Tibial artery (tissue), 4 donors: ENCODE measurements around the gene INO80E.

Source experiments
- DNase-seq, 2 donors: peaks; one replicate each; pipeline ENCODE4 v3.0.0-alpha.2; 2019
- H3K27ac ChIP-seq, 2 donors: fragments of 200-600 bp; sonication (generic) in 1 of 2; 1 replicate in 1 of 2; 2 replicates in 1 of 2; pipeline ENCODE4 v1.5.1; 2018 to 2019; ENCODE audit warnings: mild to moderate bottlenecking in 1 of 2
- H3K27me3 ChIP-seq, 2 donors: fragments of 200-600 bp; sonication (generic) in 1 of 2; one replicate each; pipeline versions ENCODE4 v1.5.1 to v1.6.0; 2016 to 2019
- H3K36me3 ChIP-seq, 3 donors: fragments of 200-600 bp; sonication (generic) in 2 of 3; one replicate each; pipeline ENCODE4 v1.5.1; 2016 to 2019; ENCODE audit warnings: mild to moderate bottlenecking in 2 of 3
- H3K4me1 ChIP-seq, 4 donors: fragments of 200-600 bp; sonication (generic) in 2 of 4; 1 replicate in 3 of 4; 2 replicates in 1 of 4; pipeline ENCODE4 v1.5.1; 2016 to 2019
- H3K4me3 ChIP-seq, 2 donors: fragments of 200-600 bp; sonication (generic) in 1 of 2; 1 replicate in 1 of 2; 2 replicates in 1 of 2; pipeline ENCODE4 v1.5.1; 2018 to 2019; ENCODE audit warnings: mild to moderate bottlenecking in 2 of 2
- H3K9me3 ChIP-seq, 3 donors: fragments of 200-600 bp; sonication (generic) in 1 of 3; one replicate each; pipeline ENCODE4 v1.5.1; 2016 to 2019
- intact Hi-C: fragments of 100-400 bp; cut with DNase I; formaldehyde crosslinking; loops from one replicate; pipeline ENCODE4 v1.15.0; 2023; ENCODE audit warnings: low total_unique reads
- TF ChIP-seq, protein P1 (sequence below), 2 experiments: fragments of 200-600 bp in 1 of 2; fragments of 450-650 bp in 1 of 2; IDR thresholded peaks; one replicate each; pipeline ENCODE4 v1.5.1; 2017 to 2019; ENCODE audit warnings: antibody characterized with exemption in 2 of 2, mild to moderate bottlenecking in 1 of 2, moderate library complexity in 1 of 2

The INO80E gene

DNA sequence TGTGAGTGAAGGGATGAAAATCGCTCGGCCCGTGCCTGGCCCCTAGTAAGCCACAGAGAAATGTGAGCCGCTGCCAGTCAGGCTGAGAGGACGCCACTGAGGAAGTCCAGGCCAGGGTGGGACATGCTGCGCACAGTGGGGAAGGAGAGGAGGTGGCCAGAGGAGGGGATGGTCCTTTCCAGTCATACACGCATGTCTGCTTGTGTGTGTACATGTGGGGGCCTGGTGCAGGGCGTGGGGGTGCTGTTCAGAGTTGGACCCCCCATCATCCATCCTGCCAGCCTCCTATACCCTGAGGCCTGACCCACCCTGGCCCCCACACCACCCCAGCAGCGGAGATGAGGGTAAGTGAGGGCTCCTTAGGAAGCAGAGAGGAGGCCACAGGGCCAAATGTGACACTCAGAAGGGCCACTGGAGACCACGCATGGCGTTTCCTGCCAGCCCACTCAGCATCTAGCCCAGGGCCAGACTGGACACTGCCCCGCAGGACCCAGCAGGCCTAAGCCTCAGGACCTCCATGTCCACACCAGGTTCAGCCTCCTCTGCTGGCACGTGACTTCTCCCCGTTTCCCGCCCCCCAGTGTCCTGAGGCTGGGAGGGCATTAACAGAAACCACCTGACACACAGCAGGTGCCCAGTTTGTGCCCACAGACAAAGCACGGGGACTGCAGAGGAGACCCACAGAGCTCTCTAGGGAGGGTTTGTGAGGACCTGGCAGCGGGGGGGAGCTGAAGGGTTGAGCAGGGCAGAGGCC lies 7.8 kb downstream of the INO80E start:
- H3K4me1 ChIP-seq = peaks cover 0 to 4% (median 0%) of the 10 kb centered on the region in 4 donors
- no peak overlapping the region for H3K4me3 ChIP-seq
- intact Hi-C loops = loop anchor here (10.0 kb wide), 1 partner anchor 79 kb away; the partner anchor contains the start of gene KCTD13
- DNase-seq = no peak
- TF ChIP-seq, protein P1, sequence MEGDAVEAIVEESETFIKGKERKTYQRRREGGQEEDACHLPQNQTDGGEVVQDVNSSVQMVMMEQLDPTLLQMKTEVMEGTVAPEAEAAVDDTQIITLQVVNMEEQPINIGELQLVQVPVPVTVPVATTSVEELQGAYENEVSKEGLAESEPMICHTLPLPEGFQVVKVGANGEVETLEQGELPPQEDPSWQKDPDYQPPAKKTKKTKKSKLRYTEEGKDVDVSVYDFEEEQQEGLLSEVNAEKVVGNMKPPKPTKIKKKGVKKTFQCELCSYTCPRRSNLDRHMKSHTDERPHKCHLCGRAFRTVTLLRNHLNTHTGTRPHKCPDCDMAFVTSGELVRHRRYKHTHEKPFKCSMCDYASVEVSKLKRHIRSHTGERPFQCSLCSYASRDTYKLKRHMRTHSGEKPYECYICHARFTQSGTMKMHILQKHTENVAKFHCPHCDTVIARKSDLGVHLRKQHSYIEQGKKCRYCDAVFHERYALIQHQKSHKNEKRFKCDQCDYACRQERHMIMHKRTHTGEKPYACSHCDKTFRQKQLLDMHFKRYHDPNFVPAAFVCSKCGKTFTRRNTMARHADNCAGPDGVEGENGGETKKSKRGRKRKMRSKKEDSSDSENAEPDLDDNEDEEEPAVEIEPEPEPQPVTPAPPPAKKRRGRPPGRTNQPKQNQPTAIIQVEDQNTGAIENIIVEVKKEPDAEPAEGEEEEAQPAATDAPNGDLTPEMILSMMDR (IDR thresholded peaks at IDR 0.05) = no peak
- H3K9me3 ChIP-seq = no peaks in the 10 kb centered on the region
- peaks cover 0 to 27% of the 10 kb centered on the region in 2 donors for H3K27me3 ChIP-seq
- H3K36me3 ChIP-seq = peaks cover 0 to 55% (median 35%) of the 10 kb centered on the region in 3 donors
- no peak overlapping the region for H3K27ac ChIP-seq

DNA sequence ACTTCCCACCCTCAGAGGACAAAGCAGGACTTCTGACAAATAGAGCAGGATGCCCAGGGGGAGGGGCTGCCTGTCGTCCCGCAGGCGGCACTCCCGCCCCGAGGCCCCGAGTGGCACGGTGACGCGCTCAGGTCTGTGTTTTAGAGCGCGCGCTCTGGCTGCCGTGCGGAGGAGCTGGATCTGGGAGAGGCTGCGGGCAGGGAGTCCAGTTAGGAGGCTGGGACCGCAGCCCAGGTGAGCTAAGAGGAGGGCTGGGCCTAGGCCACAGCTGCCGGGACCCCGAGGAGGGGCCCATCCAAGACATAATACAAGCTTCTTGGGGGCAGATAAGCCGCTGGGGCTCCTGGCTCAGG lies 8.4 kb downstream of the INO80E start:
- TF ChIP-seq, protein P1 (IDR thresholded peaks at IDR 0.05) = no peak
- H3K27me3 ChIP-seq = peaks cover 0 to 32% of the 10 kb centered on the region in 2 donors
- DNase-seq = no peak
- no peaks in the 10 kb centered on the region for H3K9me3 ChIP-seq
- peaks cover 0 to 4% (median 0%) of the 10 kb centered on the region in 4 donors for H3K4me1 ChIP-seq
- intact Hi-C loops = loop anchor here (10.0 kb wide), 1 partner anchor 80 kb away; the partner anchor contains the start of gene KCTD13
- H3K36me3 ChIP-seq = peaks cover 0 to 53% (median 33%) of the 10 kb centered on the region in 3 donors
- H3K4me3 ChIP-seq = no peak overlapping the region
- no peak overlapping the region for H3K27ac ChIP-seq

DNA sequence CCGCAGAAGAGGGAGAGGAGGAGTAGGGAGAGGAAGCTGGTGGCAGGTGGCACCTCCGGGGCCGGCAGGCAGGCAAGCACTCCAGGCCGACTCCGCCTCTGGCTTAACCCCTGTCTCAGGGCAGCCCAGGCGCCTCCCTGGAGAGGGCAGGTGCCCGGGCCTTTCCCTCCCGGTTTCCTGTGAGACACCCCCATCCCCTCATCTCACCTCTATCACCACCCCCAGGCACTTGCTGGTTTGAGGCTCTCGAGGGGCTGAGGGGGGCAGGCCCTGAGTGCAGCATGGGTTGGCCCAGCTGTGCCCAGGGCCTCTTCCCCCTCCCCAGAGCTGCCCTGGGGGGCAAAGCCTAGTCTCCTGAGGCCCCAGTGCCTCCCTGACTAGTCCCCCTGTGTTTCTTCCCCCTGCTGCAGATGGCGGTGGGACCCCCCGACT lies 8.8 kb downstream of the INO80E start:
- Histone ChIP-seq H3K4me3 (no peak overlapping the region), H3K36me3 (peaks cover 0 to 49% (median 29%) of the 10 kb centered on the region in 3 donors), H3K9me3 (no peaks in the 10 kb centered on the region), H3K27me3 (peaks cover 0 to 36% of the 10 kb centered on the region in 2 donors), H3K27ac (no peak overlapping the region), H3K4me1 (peaks cover 0 to 8% (median under 1%) of the 10 kb centered on the region in 4 donors)
- intact Hi-C loops = loop anchor here (5.0 to 10.0 kb wide), 3 partner anchors 80 to 308 kb away; partner anchors contain the start of genes CDIPT and KCTD13
- DNase-seq = no peak
- TF ChIP-seq, protein P1 (IDR thresholded peaks at IDR 0.05) = no peak

DNA sequence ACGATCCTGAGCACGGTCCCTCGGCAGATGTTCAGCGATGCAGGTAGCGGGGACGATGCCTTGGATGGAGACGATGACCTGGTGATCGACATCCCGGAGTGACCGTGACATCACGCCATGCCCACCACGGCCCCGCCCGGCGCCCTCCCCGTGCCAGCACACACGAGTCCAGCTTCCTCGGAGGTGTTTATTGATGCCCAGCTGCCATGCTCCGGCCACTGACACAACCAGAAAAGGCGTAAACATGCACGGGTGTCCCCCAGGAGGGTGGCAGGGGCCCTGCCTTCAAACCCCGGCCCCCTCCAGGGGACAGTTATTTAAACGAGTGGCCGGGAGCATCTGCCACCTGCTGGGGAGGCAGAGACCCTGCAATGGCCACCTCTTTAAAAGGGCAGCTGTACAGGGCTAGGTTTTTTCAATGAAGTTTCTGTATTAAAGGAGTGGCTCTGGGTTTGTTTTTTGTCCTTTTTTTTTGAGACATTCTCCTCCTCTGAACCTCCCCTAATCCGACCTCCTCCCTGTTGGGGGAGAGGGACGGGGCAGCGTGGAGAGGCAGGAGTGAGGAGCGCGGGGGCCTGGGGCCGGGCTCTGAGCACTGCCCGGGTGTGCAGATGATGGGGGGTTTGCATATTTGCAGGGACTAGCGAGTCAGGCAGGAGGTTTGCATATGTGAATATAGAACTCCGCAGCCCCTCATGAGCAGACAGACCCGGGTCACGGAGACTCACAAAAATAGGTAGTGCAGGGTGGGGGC lies 9.5 kb downstream of the INO80E start:
- no peaks in the 10 kb centered on the region for H3K9me3 ChIP-seq
- peaks cover 0 to 43% of the 10 kb centered on the region in 2 donors for H3K27me3 ChIP-seq
- TF ChIP-seq, protein P1 (IDR thresholded peaks at IDR 0.05) = peak; percentile 68 to 76
- peaks cover 0 to 42% (median 22%) of the 10 kb centered on the region in 3 donors for H3K36me3 ChIP-seq
- no peak for DNase-seq
- no peak overlapping the region for H3K4me3 ChIP-seq
- intact Hi-C loops = loop anchor here (5.0 to 10.0 kb wide), 3 partner anchors 81 to 308 kb away; partner anchors contain the start of genes CDIPT and KCTD13
- peaks cover 0 to 15% (median 4%) of the 10 kb centered on the region in 4 donors for H3K4me1 ChIP-seq
- H3K27ac ChIP-seq = no peak overlapping the region

DNA sequence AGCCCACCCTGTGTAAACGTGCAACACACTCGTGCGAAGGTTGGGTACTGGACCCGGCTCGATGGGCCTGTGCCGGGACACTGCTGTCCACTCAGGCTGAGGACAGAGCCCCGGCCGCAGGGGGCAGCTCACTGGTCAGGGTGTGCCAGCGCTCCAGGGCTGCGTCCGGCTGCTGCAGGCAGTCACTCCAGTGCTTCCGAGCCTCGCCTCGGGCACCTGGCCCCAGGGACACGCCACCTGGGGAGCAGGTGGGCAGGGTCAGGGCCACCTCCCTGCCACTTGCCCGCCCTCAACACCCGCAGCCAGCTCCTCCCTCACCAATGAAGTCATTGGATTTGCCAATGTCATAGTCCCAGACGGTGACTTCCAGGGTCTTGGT lies 10.0 kb downstream of the INO80E start:
- Histone ChIP-seq H3K4me1 (peaks cover 0 to 20% (median 9%) of the 10 kb centered on the region in 4 donors), H3K27me3 (peaks cover 0 to 49% of the 10 kb centered on the region in 2 donors), H3K27ac (no peak overlapping the region), H3K4me3 (no peak overlapping the region), H3K9me3 (no peaks in the 10 kb centered on the region), H3K36me3 (peaks cover 0 to 36% (median 16%) of the 10 kb centered on the region in 3 donors)
- no peak for DNase-seq
- intact Hi-C loops = loop anchor here (5.0 to 10.0 kb wide), 3 partner anchors 81 to 309 kb away; partner anchors contain the start of genes CDIPT and KCTD13
- TF ChIP-seq, protein P1 (IDR thresholded peaks at IDR 0.05) = no peak
